ENCODE results near the gene TSPAN11. TPM values are rescaled to one million over a fixed set of nuclear protein-coding genes. Genes with fewer than 3 reads are reported as not detected.

Gene TSPAN11
- total and polyA plus RNA-seq, 2 experiments from 2014 or later, result 2.1 to 6.0 TPM

GRCh38 chr12:30902596-30902995 lies 24.0 kb upstream of the TSPAN11 start:
- TF ChIP-seq ZNF114 (CRISPR knock-in tag; IDR thresholded peaks at IDR 0.05) (no peak), ETS1 (IDR thresholded peaks at IDR 0.05) (no peak), POLR2AphosphoS5 (IDR thresholded peaks at IDR 0.05; ENCODE audit: low read depth) (no peak), EZH2phosphoT487 (IDR thresholded peaks at IDR 0.05; ENCODE audit: unreplicated experiment) (no peak), JUNB (IDR thresholded peaks at IDR 0.05; ENCODE audit: unreplicated experiment) (no peak), CREB1 (CRISPR knock-in tag; IDR thresholded peaks at IDR 0.05; ENCODE audit: low read depth) (no peak), EZH2 (IDR thresholded peaks at IDR 0.05; ENCODE audit: low read depth, unreplicated experiment) (no peak), NANOG (IDR thresholded peaks at IDR 0.05; ENCODE audit: borderline replicate concordance) (no peak), ZNF331 (CRISPR knock-in tag; IDR thresholded peaks at IDR 0.05; ENCODE audit: low read depth) (no peak), STAT1 (IDR thresholded peaks at IDR 0.05; ENCODE audit: unreplicated experiment) (no peak), REST (IDR thresholded peaks at IDR 0.05; ENCODE audit: unreplicated experiment) (no peak), ZNF462 (CRISPR knock-in tag; IDR thresholded peaks at IDR 0.05) (no peak), CTCF (conservative IDR thresholded peaks at IDR 0.05; ENCODE audit: low read depth in 2 of 2) (no peak)

More at GRCh38 chr12:30902596-30902995, 24.0 kb upstream of the TSPAN11 start:
- DNase-seq (ENCODE audit: low spot score) (no peak), ATAC-seq (no peak)
- no peaks in the 10 kb centered on the region for H3K36me3 Mint-ChIP-seq (ENCODE audit: low read depth)
- Histone ChIP-seq H2AFZ (no peak overlapping the region), H3K4me3 (no peak overlapping the region), H3K4me2 (no peak overlapping the region), H3K27ac (ENCODE audit: low read depth) (no peak overlapping the region), H3K4me1 (ENCODE audit: insufficient read depth) (peaks cover 5% of the 10 kb centered on the region; the same call in 1 of the 2 replicates), H3K27me3 (ENCODE audit: insufficient read depth) (no peaks in the 10 kb centered on the region), H4K20me1 (replicated peaks; ENCODE audit: insufficient read depth) (no peaks in the 10 kb centered on the region), H3K36me3 (ENCODE audit: insufficient read depth) (no peaks in the 10 kb centered on the region), H3K9me2 (ENCODE audit: insufficient read depth) (no peaks in the 10 kb centered on the region), H3K79me2 (replicated peaks; ENCODE audit: insufficient read depth) (no peaks in the 10 kb centered on the region), H3F3A (replicated peaks; ENCODE audit: low read depth) (no peaks in the 10 kb centered on the region)
- no peak overlapping the region for H3K4me3 Mint-ChIP-seq
- no peaks in the 10 kb centered on the region; the same call in 2 of the 3 replicates for H3K4me1 Mint-ChIP-seq
- H3K27me3 Mint-ChIP-seq (ENCODE audit: insufficient read depth, low read depth, poor library complexity), result no peaks in the 10 kb centered on the region
- H3K27ac Mint-ChIP-seq, result no peak overlapping the region
- H3K9me3 Mint-ChIP-seq, result peaks cover 2% of the 10 kb centered on the region; the same call in 1 of the 3 replicates

Measured in GM23338 (cell line).